Measurements from ENCODE around the gene TNFRSF12A. TPM values are rescaled to one million over a fixed set of nuclear protein-coding genes. Genes with fewer than 3 reads are reported as not detected.

Gene TNFRSF12A
- total RNA-seq, 1 donor from 2014 or later = 66.2 TPM

DNA sequence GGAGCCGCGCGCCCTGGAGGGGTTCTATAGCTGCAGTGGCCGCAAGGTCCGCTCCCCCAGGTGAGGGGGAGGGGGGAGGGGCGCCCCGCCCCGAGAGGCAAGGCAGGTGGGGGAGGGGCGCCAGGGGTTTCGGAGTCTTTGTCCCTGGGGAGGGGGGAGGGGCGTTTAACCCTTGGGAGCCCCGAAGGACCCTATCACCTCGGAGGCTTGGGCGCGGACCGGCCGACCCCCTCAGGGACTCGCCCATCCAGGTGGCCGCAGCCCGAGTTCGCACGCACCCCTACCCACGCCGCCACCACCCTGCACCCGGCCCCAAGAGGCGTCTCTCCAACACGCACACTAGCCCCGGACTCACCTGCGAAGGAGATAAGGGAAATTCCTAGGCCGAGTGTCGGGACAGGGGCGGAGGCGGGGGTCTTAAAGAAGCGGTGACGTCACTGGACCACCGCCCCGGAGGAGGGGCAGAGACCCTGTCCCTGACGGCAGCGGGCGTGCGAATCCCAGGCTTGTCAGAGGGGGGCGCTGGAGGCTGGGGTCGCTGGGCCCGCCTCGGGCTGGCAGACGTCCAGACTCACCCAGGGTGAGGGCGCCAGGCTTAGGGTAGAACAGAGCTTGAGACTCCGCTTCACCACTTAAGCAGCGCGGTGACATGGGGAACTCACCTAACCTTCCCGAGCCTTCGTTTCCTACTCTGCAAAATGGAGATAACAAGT lies 2.2 kb upstream of the TNFRSF12A start, which contains the start of gene CLDN6:
Gene CLDN6 (minus strand): TSS at position 390 of the 713 bp plus-strand sequence. CDS start 2,162 bp downstream, outside the sequence.
- no peak for DNase-seq
- no peaks in the 10 kb centered on the region for H3K9me3 ChIP-seq (replicated peaks)
- peaks cover 43% of the 10 kb centered on the region for H3K4me1 ChIP-seq
- H3K4me3 ChIP-seq = no peak within 1 kb of the TSS
- H3K27me3 ChIP-seq (ENCODE audit: low read depth) = peaks cover 59% of the 10 kb centered on the region
- H3K27ac ChIP-seq (replicated peaks) = no peak within 1 kb of the TSS
- intact Hi-C loops (cut with micrococcal nuclease) = no loop called here
- TF ChIP-seq CTCF (IDR thresholded peaks at IDR 0.05; ENCODE audit: borderline replicate concordance) = no peak
- peaks cover 5% of the 10 kb centered on the region for H3K36me3 ChIP-seq

DNA sequence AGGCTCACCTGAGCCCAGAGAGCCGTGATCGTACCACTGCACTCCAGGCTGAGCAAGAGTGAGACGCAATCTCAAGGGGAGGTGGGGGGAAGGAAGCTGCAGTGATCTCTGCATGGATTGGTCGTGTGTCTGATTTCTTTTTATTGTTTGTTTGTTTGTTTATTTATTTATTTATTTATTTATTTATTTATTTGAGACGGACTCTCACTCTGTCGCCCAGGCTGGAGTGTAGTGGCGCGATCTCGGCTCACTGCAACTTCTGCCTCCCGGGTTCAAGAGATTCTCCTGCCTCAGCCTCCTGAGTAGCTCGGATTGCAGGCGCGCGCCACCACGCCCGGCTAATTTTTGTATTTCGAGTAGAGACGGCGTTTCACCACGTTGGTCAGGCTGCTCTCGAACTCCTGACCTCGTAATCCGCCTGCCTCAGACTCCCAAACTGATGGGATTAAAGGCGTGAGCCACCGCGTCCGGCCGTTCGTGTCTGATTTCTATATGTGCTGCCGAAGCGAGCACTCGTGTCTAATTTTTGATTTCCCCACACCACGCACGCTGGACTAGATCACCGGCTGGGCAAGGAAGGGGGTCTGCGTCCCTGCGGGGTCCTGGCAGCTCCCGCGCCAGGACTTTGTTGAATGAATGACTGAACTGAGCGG lies 448 bp upstream of the TNFRSF12A start:
- TF ChIP-seq CTCF (IDR thresholded peaks at IDR 0.05; ENCODE audit: borderline replicate concordance) = no peak
- Histone ChIP-seq H3K27ac (replicated peaks) (peak overlapping the region; percentile 98), H3K4me1 (peaks cover 60% of the 10 kb centered on the region), H3K9me3 (replicated peaks) (no peaks in the 10 kb centered on the region), H3K4me3 (peak overlapping the region; percentile 83), H3K27me3 (ENCODE audit: low read depth) (peaks cover 42% of the 10 kb centered on the region), H3K36me3 (peaks cover 5% of the 10 kb centered on the region)
- DNase-seq = no peak
- intact Hi-C loops (cut with micrococcal nuclease) = no loop called here

DNA sequence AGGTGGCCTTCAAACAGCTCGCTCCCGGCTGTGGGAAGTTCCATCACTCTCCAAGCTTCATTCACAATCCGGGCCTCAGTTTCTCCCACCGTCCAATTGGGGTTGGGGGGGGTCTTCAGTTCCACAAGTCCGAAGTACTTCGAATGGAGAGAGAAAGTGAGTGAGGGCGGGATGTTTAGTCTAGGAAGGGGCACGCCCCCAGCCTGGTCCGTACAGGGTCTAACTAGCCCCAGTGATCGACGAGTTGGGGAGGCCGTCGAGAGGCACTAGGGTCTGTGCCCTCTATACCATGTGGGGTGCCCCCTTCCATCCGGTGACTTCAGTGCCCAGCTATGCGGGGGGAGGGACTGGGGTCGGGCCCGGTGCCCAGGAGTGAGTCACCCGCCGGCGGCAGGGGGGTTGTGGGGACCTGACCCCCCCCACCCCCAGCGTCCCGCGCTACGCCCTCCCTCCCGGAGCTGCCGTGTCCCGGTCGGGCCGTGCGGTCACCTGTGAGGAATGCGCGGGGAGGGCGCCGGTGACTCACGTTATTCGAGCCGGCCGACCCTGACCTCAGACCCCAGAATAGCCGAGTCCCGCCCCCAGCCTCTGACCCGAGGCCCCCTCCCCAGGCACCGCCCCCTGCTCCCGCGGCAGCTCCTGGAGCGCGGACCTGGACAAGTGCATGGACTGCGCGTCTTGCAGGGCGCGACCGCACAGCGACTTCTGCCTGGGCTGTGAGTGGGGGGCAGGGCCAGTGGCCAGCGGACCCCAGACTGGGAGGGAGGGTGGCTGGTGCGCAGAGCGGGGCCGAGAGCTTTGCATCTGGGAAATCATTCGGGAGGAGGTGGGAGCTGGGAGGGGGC lies 658 bp downstream of the TNFRSF12A start:
- H3K4me1 ChIP-seq = peaks cover 62% of the 10 kb centered on the region
- peak overlapping the region; percentile 83 for H3K4me3 ChIP-seq
- H3K36me3 ChIP-seq = peaks cover 7% of the 10 kb centered on the region
- intact Hi-C loops (cut with micrococcal nuclease) = no loop called here
- H3K27ac ChIP-seq (replicated peaks) = peak overlapping the region; percentile 98
- peaks cover 31% of the 10 kb centered on the region for H3K27me3 ChIP-seq (ENCODE audit: low read depth)
- H3K9me3 ChIP-seq (replicated peaks) = no peaks in the 10 kb centered on the region
- TF ChIP-seq CTCF (IDR thresholded peaks at IDR 0.05; ENCODE audit: borderline replicate concordance) = no peak
- DNase-seq = peak; percentile 75

- peak overlapping the region; percentile 98 for H3K27ac ChIP-seq (replicated peaks)
- H3K27me3 ChIP-seq (ENCODE audit: low read depth) = peaks cover 25% of the 10 kb centered on the region
- intact Hi-C loops (cut with micrococcal nuclease) = no loop called here
These were observed 1.5 kb downstream of the TNFRSF12A start for GRCh38 chr16:3021449-3022207.

More at GRCh38 chr16:3021449-3022207, 1.5 kb downstream of the TNFRSF12A start:
- Histone ChIP-seq H3K4me3 (peak overlapping the region; percentile 83), H3K36me3 (peaks cover 15% of the 10 kb centered on the region), H3K9me3 (replicated peaks) (no peaks in the 10 kb centered on the region), H3K4me1 (peaks cover 62% of the 10 kb centered on the region)
- TF ChIP-seq CTCF (IDR thresholded peaks at IDR 0.05; ENCODE audit: borderline replicate concordance) = peak; percentile 54
- peak; percentile 84 for DNase-seq
